ENCODE results near the gene KRT4. TPM values are rescaled to one million over a fixed set of nuclear protein-coding genes. Genes with fewer than 3 reads are reported as not detected.

The KRT4 gene
- polyA plus RNA-seq, 2 of the 4 experiments (the other 2 are of a cell fraction): 2.1 to 12.8 TPM

DNA sequence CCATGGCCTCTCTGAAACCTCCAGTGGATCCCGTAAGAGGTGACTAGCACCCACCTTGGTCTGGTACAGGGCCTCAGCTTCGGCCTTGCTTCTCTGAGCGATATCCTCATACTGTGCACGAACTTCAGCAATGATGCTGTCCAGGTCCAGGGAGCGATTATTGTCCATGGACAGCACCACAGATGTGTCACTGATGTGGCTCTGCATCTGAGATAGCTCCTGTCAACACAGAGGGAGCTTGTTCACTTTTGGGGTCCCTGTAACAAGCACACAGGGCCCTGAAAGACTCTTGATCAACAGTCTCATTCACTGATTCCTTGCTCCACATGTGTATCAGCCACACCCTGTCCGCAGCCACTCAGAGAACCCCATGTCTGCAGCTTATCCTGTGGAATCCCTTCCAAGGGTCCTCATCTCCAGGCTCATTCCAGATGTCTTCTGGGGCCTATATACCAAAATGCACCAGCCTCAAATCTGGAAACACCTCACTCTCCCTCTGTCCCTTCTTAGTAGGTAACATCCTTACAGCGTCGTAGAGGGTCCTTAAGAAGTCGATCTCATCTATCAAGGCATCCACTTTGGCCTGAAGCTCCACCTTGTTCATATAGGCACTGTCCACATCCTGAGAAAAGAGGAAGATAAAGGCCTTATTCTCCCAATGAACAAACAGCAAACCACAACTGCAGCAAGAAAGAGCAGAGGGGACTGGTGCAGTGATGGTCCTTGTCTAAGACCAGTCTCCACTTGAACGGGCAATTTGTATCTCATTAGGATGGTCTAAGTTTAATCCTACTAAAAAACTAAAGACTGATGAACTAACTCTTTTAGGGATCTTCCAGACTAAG, 21.5 kb downstream of the KRT4 start:
- H3K9me3 ChIP-seq: no peaks in the 10 kb centered on the region
- H3K27ac ChIP-seq: no peak overlapping the region
- CTCF ChIA-PET: interaction anchor here (1.1 to 3.0 kb wide), 4 partner anchors 11 to 73 kb away, joined by 3 to 7 read pairs (median 6); no protein-coding TSS in a partner anchor
- no peak overlapping the region for H3K4me2 ChIP-seq
- ATAC-seq (no peak), FAIRE-seq (no peak), DNase-seq (ENCODE audit: low read depth in 1 of 2, low spot score in 1 of 2) (no peak)
- 82% methylated on average over 10 of the region's 10 CpGs for WGBS (ENCODE audit: missing lambda C conversion rate)
- POLR2A ChIA-PET: no interaction called here
- TF ChIP-seq CBX8 (IDR thresholded peaks at IDR 0.05) (no peak), JUNB (IDR thresholded peaks at IDR 0.05) (no peak), RCOR1 (IDR thresholded peaks at IDR 0.05; ENCODE audit: low read depth, low read length) (no peak), CEBPB (IDR thresholded peaks at IDR 0.05) (no peak), FOSL2 (IDR thresholded peaks at IDR 0.05) (no peak), FOSL2 (CRISPR knock-in tag; IDR thresholded peaks at IDR 0.05) (no peak), HOXB5 (CRISPR knock-in tag; IDR thresholded peaks at IDR 0.05) (no peak), HDAC2 (IDR thresholded peaks at IDR 0.05) (no peak), BHLHE40 (IDR thresholded peaks at IDR 0.05; ENCODE audit: low read depth, low read length) (no peak), KDM5A (IDR thresholded peaks at IDR 0.05) (no peak), MAFK (IDR thresholded peaks at IDR 0.05; ENCODE audit: partially characterized antibody) (no peak), ZSCAN20 (CRISPR knock-in tag; IDR thresholded peaks at IDR 0.05) (no peak), ZFP36 (IDR thresholded peaks at IDR 0.05; ENCODE audit: borderline replicate concordance, partially characterized antibody) (no peak), JUN (IDR thresholded peaks at IDR 0.05) (no peak), CHD4 (IDR thresholded peaks at IDR 0.05; ENCODE audit: borderline replicate concordance) (no peak)
- TF ChIP-seq, protein P1, sequence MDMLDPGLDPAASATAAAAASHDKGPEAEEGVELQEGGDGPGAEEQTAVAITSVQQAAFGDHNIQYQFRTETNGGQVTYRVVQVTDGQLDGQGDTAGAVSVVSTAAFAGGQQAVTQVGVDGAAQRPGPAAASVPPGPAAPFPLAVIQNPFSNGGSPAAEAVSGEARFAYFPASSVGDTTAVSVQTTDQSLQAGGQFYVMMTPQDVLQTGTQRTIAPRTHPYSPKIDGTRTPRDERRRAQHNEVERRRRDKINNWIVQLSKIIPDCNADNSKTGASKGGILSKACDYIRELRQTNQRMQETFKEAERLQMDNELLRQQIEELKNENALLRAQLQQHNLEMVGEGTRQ (IDR thresholded peaks at IDR 0.05): no peak
- TF ChIP-seq, protein P2, sequence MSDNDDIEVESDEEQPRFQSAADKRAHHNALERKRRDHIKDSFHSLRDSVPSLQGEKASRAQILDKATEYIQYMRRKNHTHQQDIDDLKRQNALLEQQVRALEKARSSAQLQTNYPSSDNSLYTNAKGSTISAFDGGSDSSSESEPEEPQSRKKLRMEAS (IDR thresholded peaks at IDR 0.05): no peak
- TF ChIP-seq, protein P3, sequence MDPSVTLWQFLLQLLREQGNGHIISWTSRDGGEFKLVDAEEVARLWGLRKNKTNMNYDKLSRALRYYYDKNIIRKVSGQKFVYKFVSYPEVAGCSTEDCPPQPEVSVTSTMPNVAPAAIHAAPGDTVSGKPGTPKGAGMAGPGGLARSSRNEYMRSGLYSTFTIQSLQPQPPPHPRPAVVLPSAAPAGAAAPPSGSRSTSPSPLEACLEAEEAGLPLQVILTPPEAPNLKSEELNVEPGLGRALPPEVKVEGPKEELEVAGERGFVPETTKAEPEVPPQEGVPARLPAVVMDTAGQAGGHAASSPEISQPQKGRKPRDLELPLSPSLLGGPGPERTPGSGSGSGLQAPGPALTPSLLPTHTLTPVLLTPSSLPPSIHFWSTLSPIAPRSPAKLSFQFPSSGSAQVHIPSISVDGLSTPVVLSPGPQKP (IDR thresholded peaks at IDR 0.05; ENCODE audit: low read depth, low read length): no peak
- no peak overlapping the region for H3K4me3 ChIP-seq
- peaks cover 14% of the 10 kb centered on the region for H3K4me1 ChIP-seq

DNA sequence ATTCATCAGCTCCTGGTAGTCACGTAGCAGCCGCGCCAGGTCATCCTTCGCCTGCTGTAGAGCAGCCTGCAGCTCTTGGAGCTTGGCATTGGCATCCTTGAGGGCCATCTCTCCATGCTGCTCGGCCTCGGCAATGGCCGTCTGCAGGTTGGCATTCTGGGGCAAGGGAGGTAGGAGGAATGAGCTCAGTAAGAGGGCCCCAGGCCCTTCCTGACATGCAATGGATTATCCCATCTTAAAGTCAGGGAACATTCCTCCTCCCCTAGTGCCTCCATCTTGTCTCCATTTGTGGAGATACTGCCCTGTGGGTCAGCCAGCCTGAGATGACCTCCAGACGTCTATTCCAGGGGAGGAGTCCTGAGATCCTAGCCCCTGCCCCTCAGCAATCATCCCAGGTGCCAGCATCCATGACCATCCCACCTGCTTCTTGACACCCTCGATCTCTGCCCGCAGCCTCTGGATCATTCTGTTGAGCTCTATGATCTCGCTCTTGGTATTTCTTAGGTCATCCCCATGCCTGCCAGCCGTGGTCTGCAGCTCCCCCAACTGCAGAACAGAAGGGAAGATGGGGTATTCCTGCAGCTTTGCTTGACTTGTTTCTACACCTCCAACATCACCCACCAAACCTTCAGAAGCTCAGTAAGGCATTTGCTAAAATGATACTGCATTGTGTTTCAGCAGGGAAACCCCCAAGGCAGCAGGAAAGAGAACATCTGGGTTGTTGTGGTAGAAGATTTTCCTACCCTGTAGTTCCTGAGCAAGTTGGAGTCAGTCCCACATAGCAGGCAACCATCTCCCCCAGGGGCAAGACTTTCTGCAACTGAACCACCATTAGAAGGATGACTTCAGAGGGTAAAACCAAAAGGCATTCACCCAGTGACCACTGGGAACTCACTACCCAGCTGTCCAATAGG, 22.4 kb downstream of the KRT4 start:
- 90% methylated on average over 12 of the region's 12 CpGs for WGBS (ENCODE audit: missing lambda C conversion rate)
- H3K4me3 ChIP-seq: no peak overlapping the region

More for the DNA sequence above, 22.4 kb downstream of the KRT4 start:
- no peaks in the 10 kb centered on the region for H3K9me3 ChIP-seq
- no peak for FAIRE-seq
- ATAC-seq: no peak
- H3K4me2 ChIP-seq: no peak overlapping the region
- DNase-seq (ENCODE audit: low read depth in 1 of 2, low spot score in 1 of 2): no peak
- no peak overlapping the region for H3K27ac ChIP-seq
- TF ChIP-seq ESRRA (IDR thresholded peaks at IDR 0.05; ENCODE audit: borderline replicate concordance, low read length): no peak
- TF ChIP-seq EHMT2 (IDR thresholded peaks at IDR 0.05; ENCODE audit: low read depth): no peak
- TF ChIP-seq, protein P4, sequence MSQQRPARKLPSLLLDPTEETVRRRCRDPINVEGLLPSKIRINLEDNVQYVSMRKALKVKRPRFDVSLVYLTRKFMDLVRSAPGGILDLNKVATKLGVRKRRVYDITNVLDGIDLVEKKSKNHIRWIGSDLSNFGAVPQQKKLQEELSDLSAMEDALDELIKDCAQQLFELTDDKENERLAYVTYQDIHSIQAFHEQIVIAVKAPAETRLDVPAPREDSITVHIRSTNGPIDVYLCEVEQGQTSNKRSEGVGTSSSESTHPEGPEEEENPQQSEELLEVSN (IDR thresholded peaks at IDR 0.05; ENCODE audit: borderline replicate concordance, low read depth): no peak
- no peak for TF ChIP-seq RFX5 (IDR thresholded peaks at IDR 0.05)
- no peak for TF ChIP-seq JUNB (IDR thresholded peaks at IDR 0.05)
- TF ChIP-seq RAD21 (conservative IDR thresholded peaks at IDR 0.05 in 1 of 2, IDR thresholded peaks at IDR 0.05 in 1 of 2): no peak
- no peak for TF ChIP-seq HOXB13 (CRISPR knock-in tag; IDR thresholded peaks at IDR 0.05; ENCODE audit: low read depth)
- CTCF ChIA-PET: interaction anchor here (1.1 to 3.0 kb wide), 7 partner anchors 10 to 513 kb away, joined by 3 to 7 read pairs (median 4); no protein-coding TSS in a partner anchor
- POLR2A ChIA-PET: no interaction called here
- peaks cover 5% of the 10 kb centered on the region; the same call in 1 of the 3 replicates for H3K4me1 ChIP-seq

All from A549 (cell line).